Activated gamma-delta T cell treated with Interleukin-2 at 50 U/mL for 16 hours (primary cell): Measurements from ENCODE around the gene TBC1D16.
A peak's percentile ranks its signal among the peaks of the same experiment; 100 is the strongest.
"Not testable (repeated sequence)": the region's sequence is repeated elsewhere in the genome, so short reads cannot be mapped to it uniquely, and the experiment has no call there.

Experiments
- DNase-seq: peaks from one replicate; pipeline ENCODE4 v3.0.0-alpha.2; 2020

TBC1D16 gene

DNA sequence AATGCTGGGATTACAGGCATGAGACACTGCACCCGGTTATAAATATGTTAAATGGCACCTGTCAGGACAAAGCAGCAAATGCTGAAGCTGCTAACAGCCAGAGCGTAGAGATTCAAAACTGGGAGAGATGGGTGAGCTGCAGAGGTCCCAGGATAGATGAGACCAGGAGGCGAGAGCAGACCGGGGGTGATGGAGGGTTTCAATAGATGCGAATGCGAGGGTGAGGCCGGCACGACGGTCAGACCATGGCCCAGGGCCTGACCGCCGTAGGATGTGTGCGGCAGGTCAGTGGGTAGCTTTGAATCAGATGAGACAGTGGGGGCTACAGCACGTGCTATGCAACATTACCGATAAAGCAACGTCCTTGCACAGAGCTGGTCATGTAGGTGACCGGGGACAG, 15.0 kb upstream of the TBC1D16 start:
- DNase-seq = no peak

GRCh38 chr17:80049986-80050385, 14.3 kb upstream of the TBC1D16 start:
- DNase-seq = no peak

GRCh38 chr17:80047176-80047575, 11.5 kb upstream of the TBC1D16 start:
- no peak for DNase-seq

GRCh38 chr17:80046709-80047108, 11.0 kb upstream of the TBC1D16 start:
- not testable (repeated sequence) for DNase-seq

DNA sequence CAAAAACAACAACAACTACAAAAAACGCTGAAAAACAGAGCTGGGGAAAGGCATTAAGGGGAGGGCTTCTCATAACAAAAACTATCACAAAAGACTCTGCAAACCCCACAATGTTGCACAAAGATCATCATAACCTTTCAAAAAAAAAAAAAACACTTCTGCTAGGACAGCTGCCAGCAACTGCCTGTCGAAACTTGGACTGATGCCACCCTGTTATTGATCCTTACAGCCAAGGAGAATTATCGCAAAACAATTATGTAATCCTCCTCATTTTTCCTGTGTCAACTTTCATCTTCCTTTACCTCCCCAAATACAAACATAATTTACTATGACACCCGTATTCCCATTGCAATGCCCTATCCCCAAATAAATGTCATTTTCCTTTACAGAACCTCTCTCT, 10.0 kb upstream of the TBC1D16 start:
- DNase-seq = no peak

GRCh38 chr17:80043963-80044362, 8.3 kb upstream of the TBC1D16 start:
- DNase-seq = no peak

GRCh38 chr17:80036715-80037477, 1.2 kb upstream of the TBC1D16 start:
- peak; percentile 5 for DNase-seq

DNA sequence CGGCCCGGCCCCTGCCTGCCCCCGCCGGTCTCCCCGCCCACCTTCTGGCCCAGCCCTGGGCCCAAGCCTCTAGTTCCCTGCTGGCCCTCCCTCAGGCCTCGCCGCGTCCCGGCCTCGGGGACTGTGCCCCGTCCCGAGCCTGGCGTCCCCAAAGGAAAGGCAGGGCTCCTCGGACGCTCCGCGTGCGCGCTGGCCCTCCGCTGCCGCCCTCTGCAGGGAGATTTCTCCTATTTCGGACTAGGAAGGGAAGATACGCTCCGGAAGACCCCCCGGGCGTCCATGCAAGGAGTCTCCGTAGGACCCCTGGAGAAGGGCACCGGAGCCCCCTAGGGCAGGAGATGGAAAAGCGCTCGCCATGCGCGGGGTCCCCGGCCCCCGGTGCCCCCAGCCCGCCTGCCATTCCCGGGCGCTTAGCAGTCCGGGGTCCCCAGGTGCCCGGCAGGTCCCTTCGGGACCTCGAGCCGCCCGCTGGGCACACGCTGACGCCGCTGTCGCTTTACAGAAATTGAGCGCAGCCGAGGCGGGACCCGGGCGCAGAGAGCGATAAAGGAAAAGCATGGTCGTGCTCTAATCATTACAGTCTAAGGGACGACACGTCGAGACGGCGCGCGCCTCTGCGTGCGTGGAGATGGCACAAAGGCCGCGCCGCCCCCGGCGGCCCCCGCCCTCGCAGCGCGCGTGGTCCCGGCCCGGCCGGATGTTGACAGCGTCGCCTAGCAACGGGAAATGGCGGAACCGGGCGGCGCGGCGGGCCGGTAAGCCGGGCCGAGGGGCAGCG, 454 bp upstream of the TBC1D16 start, which contains the start of gene CCDC40:
CCDC40 (plus strand) TSS at position 706 of the 778 bp plus-strand sequence; CDS start at position 727, 21 bp downstream.
- peak; percentile 76 for DNase-seq

DNA sequence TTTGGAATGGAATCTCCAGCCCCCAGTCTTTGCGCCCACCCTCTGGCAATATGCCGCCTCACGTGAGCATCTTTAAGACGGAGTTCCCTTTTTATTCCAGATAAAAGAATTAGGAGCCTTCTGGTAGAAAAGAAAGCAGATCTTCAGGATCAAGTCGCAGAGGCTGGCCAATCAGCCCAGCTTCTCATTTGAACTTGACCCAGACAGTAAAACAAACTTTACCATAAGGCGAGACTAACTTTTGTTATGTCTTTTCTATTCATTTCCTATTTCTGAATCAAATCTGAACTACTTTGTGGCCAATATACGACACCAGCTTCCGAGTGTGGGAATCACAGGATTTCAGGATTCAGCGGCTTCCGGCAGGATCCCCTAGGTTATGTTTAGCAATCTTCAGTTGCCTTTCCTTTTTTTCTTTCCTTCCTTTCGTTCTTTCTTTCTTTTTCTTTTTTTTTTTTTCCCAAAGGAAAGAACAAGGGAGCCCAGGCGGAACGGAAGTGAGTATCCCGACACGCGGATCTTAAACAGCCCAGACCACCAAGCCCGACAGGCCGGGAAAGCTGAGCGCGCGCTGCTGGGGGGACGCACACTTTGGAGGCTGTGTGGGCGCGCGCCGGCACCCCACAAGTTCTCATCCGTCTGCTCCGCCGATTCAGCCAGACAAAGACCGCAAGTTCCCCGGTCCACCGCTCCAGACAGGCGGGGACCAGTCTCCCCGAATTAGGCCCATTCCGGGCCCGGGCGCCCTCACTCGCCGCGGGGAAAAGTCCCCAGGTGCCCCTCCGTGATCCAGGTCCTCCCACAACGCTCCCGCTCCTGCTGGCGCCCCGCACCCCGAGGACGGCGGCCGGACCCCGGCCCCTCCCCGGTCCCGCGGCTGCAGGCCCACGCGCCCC, 633 bp downstream of the TBC1D16 start:
- DNase-seq = peak; percentile 38

DNA sequence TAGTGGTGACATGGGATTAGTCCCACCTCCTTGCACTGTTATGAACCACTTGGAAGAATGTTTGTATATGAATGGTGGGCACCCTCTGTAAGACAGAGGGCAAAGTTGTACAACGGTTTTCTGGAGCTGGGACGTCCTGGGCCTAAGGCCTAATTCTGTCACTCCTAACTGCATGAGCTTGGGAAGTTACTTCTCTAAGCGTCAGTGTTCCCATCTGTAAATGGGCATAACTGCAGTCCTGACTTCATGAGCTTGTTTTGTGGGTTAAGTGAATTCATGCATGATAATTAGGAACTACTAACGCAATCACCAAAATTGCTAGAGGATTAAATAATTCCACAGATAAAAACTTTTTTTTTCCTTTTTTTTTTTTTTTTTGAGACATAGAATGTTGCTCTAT, 1.8 kb downstream of the TBC1D16 start:
- no peak for DNase-seq

DNA sequence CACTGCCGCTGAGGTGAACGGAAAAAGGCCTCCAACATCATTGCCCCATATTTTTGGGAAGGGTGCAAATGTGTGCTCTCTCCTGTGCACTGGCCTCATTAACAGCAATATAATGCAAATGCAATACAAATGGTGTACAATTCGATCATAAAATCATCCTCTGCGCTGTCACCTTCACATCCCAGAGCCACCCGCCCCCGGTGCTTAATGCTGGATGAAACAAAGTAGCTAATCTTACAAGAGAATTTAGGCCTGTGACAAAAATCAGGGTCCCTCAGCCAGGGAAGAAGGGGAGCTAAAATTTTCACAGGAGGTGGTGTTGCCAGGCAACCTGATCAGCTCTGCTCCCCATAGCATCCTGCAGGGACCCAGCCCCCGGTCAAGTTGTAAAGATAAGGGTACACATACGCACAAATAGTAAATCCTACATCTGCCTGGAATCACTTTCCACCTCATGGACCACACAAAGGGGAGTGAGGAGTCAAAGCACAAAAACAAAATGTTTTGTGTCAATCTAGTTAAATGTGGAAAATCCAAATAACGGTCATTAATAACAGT, 3.0 kb downstream of the TBC1D16 start:
- no peak for DNase-seq

GRCh38 chr17:80031691-80032430, 3.8 kb downstream of the TBC1D16 start:
- DNase-seq = no peak

- DNase-seq = no peak
Measured at GRCh38 chr17:80030730-80031410, 4.8 kb downstream of the TBC1D16 start.

GRCh38 chr17:80029258-80029974, 6.3 kb downstream of the TBC1D16 start:
- DNase-seq = no peak

DNA sequence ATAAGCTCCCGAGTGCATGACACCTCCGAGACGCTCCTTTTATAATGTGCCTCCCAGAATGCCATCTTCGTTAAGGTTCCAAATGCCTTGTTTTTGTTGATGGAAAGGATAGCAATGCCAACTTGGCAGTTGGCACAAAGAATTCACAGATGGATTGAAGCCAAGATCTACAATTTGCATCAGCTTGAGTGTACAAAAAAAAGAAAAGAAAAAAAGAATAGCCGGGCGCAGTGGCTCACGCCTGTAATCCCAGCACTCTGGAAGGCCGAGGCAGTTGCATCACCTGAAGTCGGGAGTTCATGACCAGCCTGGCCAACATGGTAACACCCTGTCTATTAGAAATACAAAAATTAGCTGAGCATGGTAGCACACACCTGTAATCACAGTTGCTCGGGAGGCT, 7.6 kb downstream of the TBC1D16 start:
- no peak for DNase-seq

DNA sequence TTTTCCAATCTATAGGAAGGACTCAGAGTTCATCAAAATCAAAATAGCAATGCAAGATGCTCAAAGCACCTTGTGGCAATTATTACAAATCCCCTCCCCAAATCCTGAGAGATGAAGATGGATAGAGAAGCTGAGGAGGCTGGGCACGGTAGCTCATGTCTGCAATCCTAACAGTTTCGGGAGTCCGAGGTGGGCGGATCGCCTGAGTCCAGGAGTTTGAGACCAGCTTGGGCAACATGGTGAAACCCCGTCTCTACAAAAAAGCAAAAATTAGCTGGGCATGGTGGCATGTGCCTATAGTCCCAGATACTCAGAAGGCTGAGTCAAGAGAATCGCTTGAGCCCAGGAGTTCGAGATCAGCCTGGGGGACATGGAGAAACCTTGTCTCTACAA, 8.6 kb downstream of the TBC1D16 start:
- no peak for DNase-seq

- no peak for DNase-seq
Measured at GRCh38 chr17:80026359-80027042, 9.2 kb downstream of the TBC1D16 start.

- no peak for DNase-seq
Measured at GRCh38 chr17:80025796-80026195, 9.9 kb downstream of the TBC1D16 start.

DNA sequence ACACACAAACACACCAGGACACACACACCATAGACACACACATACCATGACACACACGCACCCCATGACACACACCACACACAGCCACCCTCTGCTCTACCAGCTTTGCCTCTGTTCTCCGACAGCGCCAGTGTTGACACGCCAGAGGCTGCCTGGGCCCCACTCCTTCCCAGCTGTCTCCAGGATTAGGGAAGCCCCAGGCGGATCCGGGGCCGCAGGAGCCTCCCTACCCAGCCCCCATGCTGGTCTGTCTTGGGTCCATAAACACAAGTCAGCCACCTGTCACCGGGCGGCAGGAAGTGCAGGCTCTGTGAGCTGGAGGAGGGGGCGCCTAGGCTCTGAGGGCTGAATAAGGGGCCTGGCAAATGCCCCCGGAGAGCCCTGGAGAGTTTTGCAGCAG, 10.5 kb downstream of the TBC1D16 start:
- DNase-seq = no peak
